Measurements from ENCODE around the gene SLC9A9. TPM values are rescaled to one million over a fixed set of nuclear protein-coding genes. Genes with fewer than 3 reads are reported as not detected.

SLC9A9 gene
- total and polyA plus RNA-seq, 2 donors from 2014 or later = 3.7 to 16.5 TPM

- Histone ChIP-seq H3K9me3 (ENCODE audit: control insufficient read depth in 2 of 3, insufficient read depth in 1 of 3, low read length in 3 of 3) (no peaks in the 10 kb centered on the region), H3K27me3 (ENCODE audit: control insufficient read depth, insufficient read depth, low read length) (no peaks in the 10 kb centered on the region), H3K4me1 (ENCODE audit: control insufficient read depth in 2 of 3, insufficient read depth in 2 of 3, low read depth in 1 of 3, low read length in 3 of 3) (peaks cover 5 to 12% (median 6%) of the 10 kb centered on the region in 3 donors), H3K36me3 (ENCODE audit: control insufficient read depth in 2 of 3, insufficient read depth in 3 of 3, low read length in 3 of 3) (no peaks in the 10 kb centered on the region), H3K27ac (ENCODE audit: low read depth in 2 of 2, low read length in 2 of 2) (no peak overlapping the region), H3K9ac (ENCODE audit: low read length in 3 of 3) (no peak overlapping the region), H3K4me3 (ENCODE audit: low read length in 3 of 3) (no peak overlapping the region)
- no peak for TF ChIP-seq CTCF (IDR thresholded peaks at IDR 0.05; ENCODE audit: borderline replicate concordance, extremely low read depth, insufficient read depth)
- DNase-seq (no peak), FAIRE-seq (no peak)
- intact Hi-C loops (cut with DNase I) = no loop called here
Measured at GRCh38 chr3:143328451-143328850, 519.8 kb downstream of the SLC9A9 start.

- peaks cover 5 to 12% (median 6%) of the 10 kb centered on the region in 3 donors for H3K4me1 ChIP-seq (ENCODE audit: control insufficient read depth in 2 of 3, insufficient read depth in 2 of 3, low read depth in 1 of 3, low read length in 3 of 3)
- H3K36me3 ChIP-seq (ENCODE audit: control insufficient read depth in 2 of 3, insufficient read depth in 3 of 3, low read length in 3 of 3) = no peaks in the 10 kb centered on the region
- DNase-seq (peak in 1 of 5 donors; percentile 62), FAIRE-seq (no peak)
- no peaks in the 10 kb centered on the region for H3K27me3 ChIP-seq (ENCODE audit: control insufficient read depth, insufficient read depth, low read length)
- H3K9ac ChIP-seq (ENCODE audit: low read length in 3 of 3) = no peak overlapping the region
- no peak for TF ChIP-seq CTCF (IDR thresholded peaks at IDR 0.05; ENCODE audit: borderline replicate concordance, extremely low read depth, insufficient read depth)
- no peak overlapping the region for H3K27ac ChIP-seq (ENCODE audit: low read depth in 2 of 2, low read length in 2 of 2)
- no peaks in the 10 kb centered on the region for H3K9me3 ChIP-seq (ENCODE audit: control insufficient read depth in 2 of 3, insufficient read depth in 1 of 3, low read length in 3 of 3)
- intact Hi-C loops (cut with DNase I) = no loop called here
- H3K4me3 ChIP-seq (ENCODE audit: low read length in 3 of 3) = no peak overlapping the region
Measured at GRCh38 chr3:143326983-143327778, 521.1 kb downstream of the SLC9A9 start.

GRCh38 chr3:143321058-143321769 is 527.1 kb downstream of the SLC9A9 start:
- no peaks in the 10 kb centered on the region for H3K36me3 ChIP-seq (ENCODE audit: control insufficient read depth in 2 of 3, insufficient read depth in 3 of 3, low read length in 3 of 3)
- FAIRE-seq = no peak
- no peak overlapping the region for H3K9ac ChIP-seq (ENCODE audit: low read length in 3 of 3)
- DNase-seq = no peak
- H3K4me3 ChIP-seq (ENCODE audit: low read length in 3 of 3) = no peak overlapping the region
- H3K9me3 ChIP-seq (ENCODE audit: control insufficient read depth in 2 of 3, insufficient read depth in 1 of 3, low read length in 3 of 3) = no peaks in the 10 kb centered on the region
- TF ChIP-seq CTCF (IDR thresholded peaks at IDR 0.05; ENCODE audit: borderline replicate concordance, extremely low read depth, insufficient read depth) = no peak
- no peaks in the 10 kb centered on the region for H3K4me1 ChIP-seq (ENCODE audit: control insufficient read depth in 2 of 3, insufficient read depth in 2 of 3, low read depth in 1 of 3, low read length in 3 of 3)
- intact Hi-C loops (cut with DNase I) = no loop called here
- H3K27me3 ChIP-seq (ENCODE audit: control insufficient read depth, insufficient read depth, low read length) = no peaks in the 10 kb centered on the region
- no peak overlapping the region for H3K27ac ChIP-seq (ENCODE audit: low read depth in 2 of 2, low read length in 2 of 2)
